Calu3 (cell line): ENCODE results near the gene SESN3. TPM values are rescaled to one million over a fixed set of nuclear protein-coding genes. Genes with fewer than 3 reads are reported as not detected.
A peak's percentile ranks its signal among the peaks of the same experiment; 100 is the strongest.

Experiments
- BruUV-seq: library from RNA; stranded (reverse); fragments of 400-500 nt; replicated peaks from 2 replicates; lab custom pipeline; 2021; lab: Mats Ljungman, UMichigan
- CTCF ChIA-PET: fragments of 300-600 bp; sonication (Branson Sonifier 250); formaldehyde crosslinking; loops from one replicate; lab custom pipeline; 2022; ENCODE audit warnings: antibody characterized with exemption; lab: Charles Lee
- DNase-seq: peaks from one replicate; pipeline ENCODE4 v3.0.0; 2022
- H3K27ac Mint-ChIP-seq: one replicate; pipeline ENCODE4 v1.8.0; 2022; ENCODE audit warnings: mixed read lengths; ENCODE audit not compliant: unreplicated experiment
- H3K27me3 Mint-ChIP-seq: one replicate; pipeline ENCODE4 v1.8.0; 2022; ENCODE audit warnings: mixed read lengths; ENCODE audit not compliant: unreplicated experiment
- H3K36me3 Mint-ChIP-seq: one replicate; pipeline ENCODE4 v1.8.0; 2022; ENCODE audit warnings: mild to moderate bottlenecking, moderate library complexity, mixed read lengths; ENCODE audit not compliant: insufficient read depth, unreplicated experiment
- H3K4me1 Mint-ChIP-seq: one replicate; pipeline ENCODE4 v1.8.0; 2022; ENCODE audit warnings: mild to moderate bottlenecking, low read depth, mixed read lengths; ENCODE audit not compliant: unreplicated experiment
- H3K4me3 Mint-ChIP-seq: one replicate; pipeline ENCODE4 v1.8.0; 2022; ENCODE audit warnings: mild to moderate bottlenecking, low read depth, moderate library complexity, mixed read lengths; ENCODE audit not compliant: unreplicated experiment
- H3K9me3 Mint-ChIP-seq: one replicate; pipeline ENCODE4 v1.8.0; 2022; ENCODE audit warnings: low read depth, mixed read lengths; ENCODE audit not compliant: unreplicated experiment
- intact Hi-C: fragments of 100-400 bp; cut with micrococcal nuclease; formaldehyde crosslinking; loops from one replicate; pipeline ENCODE4 v1.10.0; 2022; ENCODE audit not compliant: unreplicated experiment
- total RNA-seq: library from RNA; stranded (reverse); gene quantifications from 2 replicates; pipeline ENCODE4 v1.2.3, GENCODE V29; 2022
- TF ChIP-seq, protein P1 (sequence below): fragments of 200-600 bp; IDR thresholded peaks from one replicate; pipeline ENCODE4 v1.8.0; 2022; ENCODE audit warnings: antibody characterized with exemption; ENCODE audit not compliant: unreplicated experiment

Gene SESN3
- total RNA-seq, 1 experiment from 2014 or later = 5.6 TPM

GRCh38 chr11:95156133-95156721 is 74.8 kb downstream of the SESN3 start:
- CTCF ChIA-PET = no interaction called here
- intact Hi-C loops = loop anchor here (10.0 kb wide), 2 partner anchors 209 to 389 kb away; no protein-coding TSS in a partner anchor
- Mint-ChIP-seq H3K4me1 (peaks cover 30% of the 10 kb centered on the region), H3K36me3 (peaks cover 8% of the 10 kb centered on the region), H3K9me3 (no peaks in the 10 kb centered on the region), H3K4me3 (no peak overlapping the region), H3K27me3 (no peaks in the 10 kb centered on the region), H3K27ac (no peak overlapping the region)
- no TSS peak for BruUV-seq
- TF ChIP-seq, protein P1, sequence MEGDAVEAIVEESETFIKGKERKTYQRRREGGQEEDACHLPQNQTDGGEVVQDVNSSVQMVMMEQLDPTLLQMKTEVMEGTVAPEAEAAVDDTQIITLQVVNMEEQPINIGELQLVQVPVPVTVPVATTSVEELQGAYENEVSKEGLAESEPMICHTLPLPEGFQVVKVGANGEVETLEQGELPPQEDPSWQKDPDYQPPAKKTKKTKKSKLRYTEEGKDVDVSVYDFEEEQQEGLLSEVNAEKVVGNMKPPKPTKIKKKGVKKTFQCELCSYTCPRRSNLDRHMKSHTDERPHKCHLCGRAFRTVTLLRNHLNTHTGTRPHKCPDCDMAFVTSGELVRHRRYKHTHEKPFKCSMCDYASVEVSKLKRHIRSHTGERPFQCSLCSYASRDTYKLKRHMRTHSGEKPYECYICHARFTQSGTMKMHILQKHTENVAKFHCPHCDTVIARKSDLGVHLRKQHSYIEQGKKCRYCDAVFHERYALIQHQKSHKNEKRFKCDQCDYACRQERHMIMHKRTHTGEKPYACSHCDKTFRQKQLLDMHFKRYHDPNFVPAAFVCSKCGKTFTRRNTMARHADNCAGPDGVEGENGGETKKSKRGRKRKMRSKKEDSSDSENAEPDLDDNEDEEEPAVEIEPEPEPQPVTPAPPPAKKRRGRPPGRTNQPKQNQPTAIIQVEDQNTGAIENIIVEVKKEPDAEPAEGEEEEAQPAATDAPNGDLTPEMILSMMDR = no peak
- no peak for DNase-seq

DNA sequence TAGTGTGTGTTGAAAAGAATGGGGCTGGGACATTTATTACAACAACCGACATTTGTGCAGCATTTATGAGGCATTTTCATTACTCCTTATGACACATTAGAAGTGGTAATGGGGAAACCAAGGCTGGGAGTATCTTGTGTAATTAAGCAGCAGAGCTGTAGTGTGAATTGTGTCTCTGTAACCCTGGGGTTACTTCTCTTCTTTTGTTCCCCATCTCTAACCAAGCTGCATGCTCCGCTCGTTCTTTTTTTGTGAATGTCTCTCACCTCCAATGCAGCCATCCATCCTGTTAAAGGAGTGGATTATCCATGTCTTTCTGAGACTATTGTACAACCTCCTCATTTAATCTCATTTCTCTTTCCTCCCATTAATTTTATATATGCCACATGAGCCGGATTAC is 75.6 kb downstream of the SESN3 start:
- H3K4me1 Mint-ChIP-seq = peaks cover 35% of the 10 kb centered on the region
- no peaks in the 10 kb centered on the region for H3K27me3 Mint-ChIP-seq
- H3K36me3 Mint-ChIP-seq = peaks cover 17% of the 10 kb centered on the region
- CTCF ChIA-PET = interaction anchor here (1.5 to 2.9 kb wide), 2 partner anchors 550 to 609 kb away, joined by 5 to 17 read pairs; no protein-coding TSS in a partner anchor
- no peaks in the 10 kb centered on the region for H3K9me3 Mint-ChIP-seq
- no peak overlapping the region for H3K4me3 Mint-ChIP-seq
- no peak for DNase-seq
- intact Hi-C loops = loop anchor here (1.0 to 10.0 kb wide), 3 partner anchors 209 to 550 kb away; no protein-coding TSS in a partner anchor
- TF ChIP-seq, protein P1 = no peak
- no TSS peak for BruUV-seq
- no peak overlapping the region for H3K27ac Mint-ChIP-seq

GRCh38 chr11:95154514-95154913 is 76.5 kb downstream of the SESN3 start:
- DNase-seq = peak; percentile 61
- no peaks in the 10 kb centered on the region for H3K27me3 Mint-ChIP-seq
- TF ChIP-seq, protein P1 = peak; percentile 61
- intact Hi-C loops = loop anchor here (1.0 to 10.0 kb wide), 3 partner anchors 210 to 610 kb away; no protein-coding TSS in a partner anchor
- BruUV-seq = no TSS peak
- CTCF ChIA-PET = interaction anchor here (1.3 to 2.9 kb wide), 3 partner anchors 548 to 610 kb away, joined by 3 to 17 read pairs (median 5); no protein-coding TSS in a partner anchor
- H3K27ac Mint-ChIP-seq = no peak overlapping the region
- peaks cover 42% of the 10 kb centered on the region for H3K4me1 Mint-ChIP-seq
- H3K4me3 Mint-ChIP-seq = no peak overlapping the region
- H3K9me3 Mint-ChIP-seq = no peaks in the 10 kb centered on the region
- H3K36me3 Mint-ChIP-seq = peaks cover 25% of the 10 kb centered on the region

GRCh38 chr11:95153857-95154246 is 77.2 kb downstream of the SESN3 start:
- Mint-ChIP-seq H3K27me3 (no peaks in the 10 kb centered on the region), H3K9me3 (no peaks in the 10 kb centered on the region), H3K27ac (no peak overlapping the region), H3K4me1 (peaks cover 48% of the 10 kb centered on the region), H3K36me3 (peaks cover 27% of the 10 kb centered on the region), H3K4me3 (peak overlapping the region; percentile 27)
- no peak for DNase-seq
- TF ChIP-seq, protein P1 = no peak
- intact Hi-C loops = loop anchor here (1.0 to 10.0 kb wide), 4 partner anchors 211 to 1273 kb away; no protein-coding TSS in a partner anchor
- no TSS peak for BruUV-seq
- CTCF ChIA-PET = interaction anchor here (1.0 to 2.9 kb wide), 4 partner anchors 549 to 610 kb away, joined by 3 to 17 read pairs (median 4); no protein-coding TSS in a partner anchor
